Measurements from ENCODE around the gene REC114. TPM values are rescaled to one million over a fixed set of nuclear protein-coding genes. Genes with fewer than 3 reads are reported as not detected.

The REC114 gene
- total and polyA plus RNA-seq, 9 of the 15 experiments (the other 6 are each of a cell fraction or from before 2014, with no cell fraction given), result 0.07 to 0.24 TPM; not detected in 7

- TF ChIP-seq BCLAF1 (IDR thresholded peaks at IDR 0.05; ENCODE audit: borderline replicate concordance in 1 of 2, control insufficient read depth in 1 of 2, low read depth in 2 of 2, low read length in 1 of 2) (no peak), ATF6 (CRISPR knock-in tag; IDR thresholded peaks at IDR 0.05) (no peak), NFYB (IDR thresholded peaks at IDR 0.05; ENCODE audit: extremely low read depth, insufficient read length) (no peak), TRIM28 (IDR thresholded peaks at IDR 0.05) (no peak), HDAC2 (IDR thresholded peaks at IDR 0.05) (no peak), ZFP36 (IDR thresholded peaks at IDR 0.05; ENCODE audit: low read depth, low read length, partially characterized antibody) (no peak), FOXO4 (CRISPR knock-in tag; IDR thresholded peaks at IDR 0.05) (no peak), ETV5 (CRISPR knock-in tag; IDR thresholded peaks at IDR 0.05; ENCODE audit: low read depth) (no peak), E4F1 (CRISPR knock-in tag; IDR thresholded peaks at IDR 0.05; ENCODE audit: borderline replicate concordance) (no peak), ZNF764 (CRISPR knock-in tag; IDR thresholded peaks at IDR 0.05; ENCODE audit: low read depth) (no peak), ETV6 (IDR thresholded peaks at IDR 0.05; ENCODE audit: borderline replicate concordance in 1 of 2, low read depth in 2 of 2, low read length in 1 of 2) (no peak), ETV6 (CRISPR knock-in tag; IDR thresholded peaks at IDR 0.05; ENCODE audit: borderline replicate concordance) (no peak), ZNF143 (CRISPR knock-in tag; IDR thresholded peaks at IDR 0.05) (no peak), TCFL5 (CRISPR knock-in tag; conservative IDR thresholded peaks at IDR 0.05) (no peak)
Observed at GRCh38 chr15:73550190-73550589, 107.2 kb downstream of the REC114 start (continued).

Measured in K562 (cell line).